Measurements from ENCODE around the gene CDH22. TPM values are rescaled to one million over a fixed set of nuclear protein-coding genes. Genes with fewer than 3 reads are reported as not detected.

The CDH22 gene
- total and polyA plus RNA-seq, 2 experiments from 2014 or later, result not detected

GRCh38 chr20:46284040-46284427, 24.3 kb downstream of the CDH22 start:
- DNase-seq (ENCODE audit: low read depth in 1 of 2, low spot score in 1 of 2), result no peak
- Histone ChIP-seq H3K4me3 (no peak overlapping the region), H3K27me3 (no peaks in the 10 kb centered on the region), H3K9me3 (ENCODE audit: low read depth) (no peaks in the 10 kb centered on the region), H3K36me3 (no peaks in the 10 kb centered on the region), H3K4me1 (ENCODE audit: low read depth) (no peaks in the 10 kb centered on the region), H3K27ac (no peak overlapping the region)
- TF ChIP-seq, protein P1, sequence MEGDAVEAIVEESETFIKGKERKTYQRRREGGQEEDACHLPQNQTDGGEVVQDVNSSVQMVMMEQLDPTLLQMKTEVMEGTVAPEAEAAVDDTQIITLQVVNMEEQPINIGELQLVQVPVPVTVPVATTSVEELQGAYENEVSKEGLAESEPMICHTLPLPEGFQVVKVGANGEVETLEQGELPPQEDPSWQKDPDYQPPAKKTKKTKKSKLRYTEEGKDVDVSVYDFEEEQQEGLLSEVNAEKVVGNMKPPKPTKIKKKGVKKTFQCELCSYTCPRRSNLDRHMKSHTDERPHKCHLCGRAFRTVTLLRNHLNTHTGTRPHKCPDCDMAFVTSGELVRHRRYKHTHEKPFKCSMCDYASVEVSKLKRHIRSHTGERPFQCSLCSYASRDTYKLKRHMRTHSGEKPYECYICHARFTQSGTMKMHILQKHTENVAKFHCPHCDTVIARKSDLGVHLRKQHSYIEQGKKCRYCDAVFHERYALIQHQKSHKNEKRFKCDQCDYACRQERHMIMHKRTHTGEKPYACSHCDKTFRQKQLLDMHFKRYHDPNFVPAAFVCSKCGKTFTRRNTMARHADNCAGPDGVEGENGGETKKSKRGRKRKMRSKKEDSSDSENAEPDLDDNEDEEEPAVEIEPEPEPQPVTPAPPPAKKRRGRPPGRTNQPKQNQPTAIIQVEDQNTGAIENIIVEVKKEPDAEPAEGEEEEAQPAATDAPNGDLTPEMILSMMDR (IDR thresholded peaks at IDR 0.05; ENCODE audit: low read depth, low read length), result no peak

DNA sequence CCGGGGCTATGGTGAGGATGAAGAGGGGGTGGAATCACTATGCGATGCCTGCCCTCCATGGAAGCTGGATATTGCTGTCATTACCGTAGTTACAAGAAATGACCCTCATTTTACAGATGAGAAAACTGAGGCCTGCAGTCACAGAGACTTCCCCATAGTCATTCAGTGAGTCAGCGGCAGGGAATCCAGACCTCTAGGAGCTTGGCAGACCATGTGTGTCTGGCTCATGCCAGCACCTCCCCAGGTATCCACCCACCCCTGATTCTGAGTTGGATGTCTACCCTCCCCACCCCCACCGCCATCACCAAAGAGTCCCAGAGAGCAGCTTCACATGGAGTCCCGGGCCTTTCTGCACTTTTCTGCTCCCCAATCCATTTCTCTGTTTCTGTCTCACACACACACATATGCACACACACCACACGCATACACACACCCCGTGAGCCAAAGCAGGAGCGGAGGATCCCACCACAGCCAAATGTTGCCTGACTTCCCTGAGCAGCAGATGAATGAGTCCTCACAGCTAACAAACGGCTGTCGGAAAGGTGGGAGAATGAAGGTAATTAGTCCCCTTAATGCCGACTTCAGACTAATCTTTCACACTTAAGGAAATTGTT, 24.8 kb downstream of the CDH22 start:
- Histone ChIP-seq H3K36me3 (no peaks in the 10 kb centered on the region), H3K4me3 (no peak overlapping the region), H3K9me3 (ENCODE audit: low read depth) (no peaks in the 10 kb centered on the region), H3K27ac (no peak overlapping the region), H3K4me1 (ENCODE audit: low read depth) (no peaks in the 10 kb centered on the region), H3K27me3 (no peaks in the 10 kb centered on the region)
- TF ChIP-seq, protein P1 (IDR thresholded peaks at IDR 0.05; ENCODE audit: low read depth, low read length), result no peak
- DNase-seq (ENCODE audit: low read depth in 1 of 2, low spot score in 1 of 2), result no peak

DNA sequence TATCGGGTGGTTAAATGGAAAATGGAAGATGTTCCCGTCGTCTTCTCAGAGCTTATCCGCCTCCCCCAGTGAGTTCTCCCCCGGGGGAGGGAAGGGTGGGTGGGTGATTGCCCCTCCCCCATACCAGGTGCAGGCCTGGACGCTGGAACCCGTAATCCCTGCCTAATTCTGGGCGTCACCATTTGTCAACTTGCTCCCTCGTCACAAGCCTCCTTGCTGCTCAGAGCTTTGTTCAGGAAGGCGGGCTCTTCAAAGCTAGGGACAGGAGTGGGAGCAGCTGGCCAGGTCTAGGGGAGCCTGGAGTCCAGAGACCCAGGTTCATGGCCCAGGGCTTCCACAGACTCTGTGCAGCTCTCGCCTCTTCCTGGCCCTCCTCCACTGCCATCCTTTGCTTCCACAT, 25.6 kb downstream of the CDH22 start:
- Histone ChIP-seq H3K9me3 (ENCODE audit: low read depth) (no peaks in the 10 kb centered on the region), H3K27ac (no peak overlapping the region), H3K27me3 (no peaks in the 10 kb centered on the region), H3K4me3 (no peak overlapping the region), H3K36me3 (no peaks in the 10 kb centered on the region), H3K4me1 (ENCODE audit: low read depth) (peaks cover 5% of the 10 kb centered on the region)
- TF ChIP-seq, protein P1 (IDR thresholded peaks at IDR 0.05; ENCODE audit: low read depth, low read length), result no peak
- DNase-seq (ENCODE audit: low read depth in 1 of 2, low spot score in 1 of 2), result no peak

DNA sequence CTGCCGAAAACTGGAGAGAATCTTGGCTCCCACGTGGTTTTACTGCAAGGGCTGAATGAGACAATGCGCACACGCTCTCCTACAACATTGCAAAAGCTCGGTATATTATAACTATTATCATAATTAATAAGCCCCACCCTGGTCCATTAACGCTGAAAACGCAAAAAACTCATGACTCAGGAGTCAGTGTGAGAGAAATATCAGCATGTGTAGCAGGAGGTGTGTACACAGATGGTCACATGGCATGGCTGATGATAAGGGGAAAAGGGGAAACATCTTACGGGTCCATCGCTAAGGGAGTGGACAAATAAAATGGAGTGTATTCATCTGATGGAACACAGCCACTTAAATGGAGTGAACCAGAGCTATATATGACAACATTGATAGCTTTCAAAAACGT, 29.2 kb downstream of the CDH22 start:
- TF ChIP-seq, protein P1 (IDR thresholded peaks at IDR 0.05; ENCODE audit: low read depth, low read length), result no peak
- Histone ChIP-seq H3K36me3 (no peaks in the 10 kb centered on the region), H3K4me1 (ENCODE audit: low read depth) (peaks cover 7% of the 10 kb centered on the region), H3K9me3 (ENCODE audit: low read depth) (no peaks in the 10 kb centered on the region), H3K27me3 (no peaks in the 10 kb centered on the region), H3K27ac (no peak overlapping the region), H3K4me3 (no peak overlapping the region)
- DNase-seq (ENCODE audit: low read depth in 1 of 2, low spot score in 1 of 2), result no peak

GRCh38 chr20:46277602-46278001, 30.7 kb downstream of the CDH22 start:
- no peaks in the 10 kb centered on the region for H3K9me3 ChIP-seq (ENCODE audit: low read depth)
- peak in 1 of 2 donors; percentile 28 for DNase-seq (ENCODE audit: low read depth in 1 of 2, low spot score in 1 of 2)
- TF ChIP-seq, protein P1 (IDR thresholded peaks at IDR 0.05; ENCODE audit: low read depth, low read length), result no peak
- H3K27ac ChIP-seq, result no peak overlapping the region
- H3K27me3 ChIP-seq, result no peaks in the 10 kb centered on the region
- H3K4me1 ChIP-seq (ENCODE audit: low read depth), result peaks cover 7% of the 10 kb centered on the region
- no peaks in the 10 kb centered on the region for H3K36me3 ChIP-seq
- H3K4me3 ChIP-seq, result no peak overlapping the region
